HG03025 (cell line): Measurements from ENCODE around the gene GRIK4.
"Not testable (repeated sequence)": the region's sequence is repeated elsewhere in the genome, so short reads cannot be mapped to it uniquely, and the experiment has no call there.

Source experiments
- ATAC-seq: cut with Tn5 transposase; IDR thresholded peaks from one replicate; pipeline ENCODE4 v1.9.1; 2021; ENCODE audit warnings: mild to moderate bottlenecking, moderate library complexity; ENCODE audit not compliant: unreplicated experiment, low FRiP score

The GRIK4 gene

GRCh38 chr11:121004206-121004840, 492.8 kb downstream of the GRIK4 start:
- no peak for ATAC-seq

GRCh38 chr11:121006922-121007321, 495.4 kb downstream of the GRIK4 start:
- ATAC-seq = no peak

GRCh38 chr11:121008551-121008950, 497.0 kb downstream of the GRIK4 start:
- no peak for ATAC-seq

- no peak for ATAC-seq
Measured at GRCh38 chr11:121012091-121012490, 500.5 kb downstream of the GRIK4 start.

GRCh38 chr11:121018746-121019145, 507.2 kb downstream of the GRIK4 start:
- ATAC-seq = no peak

GRCh38 chr11:121021718-121022117, 510.2 kb downstream of the GRIK4 start:
- ATAC-seq = not testable (repeated sequence)

- ATAC-seq = peak; percentile 94
Measured at GRCh38 chr11:121023848-121024751, 512.6 kb downstream of the GRIK4 start, which contains the start of gene TBCEL. Gene TBCEL, plus strand, starts transcription at chr11:121024102. Its CDS starts 21,589 bp downstream, at chr11:121045691.

GRCh38 chr11:121024989-121025388, 513.4 kb downstream of the GRIK4 start:
- ATAC-seq = no peak

- no peak for ATAC-seq
Measured at GRCh38 chr11:121029153-121029552, 517.6 kb downstream of the GRIK4 start.

GRCh38 chr11:121029813-121030445, 518.4 kb downstream of the GRIK4 start:
- ATAC-seq = no peak

GRCh38 chr11:121031167-121031566, 519.6 kb downstream of the GRIK4 start:
- ATAC-seq = no peak

GRCh38 chr11:121031648-121032047, 520.1 kb downstream of the GRIK4 start:
- not testable (repeated sequence) for ATAC-seq

- ATAC-seq = no peak
Measured at GRCh38 chr11:121032546-121032945, 521.0 kb downstream of the GRIK4 start.

GRCh38 chr11:121033635-121034034, 522.1 kb downstream of the GRIK4 start:
- ATAC-seq = no peak

GRCh38 chr11:121035169-121035755, 523.7 kb downstream of the GRIK4 start:
- no peak for ATAC-seq

- ATAC-seq = no peak
Measured at GRCh38 chr11:121035780-121036179, 524.2 kb downstream of the GRIK4 start.

- no peak for ATAC-seq
Measured at GRCh38 chr11:121037016-121037415, 525.5 kb downstream of the GRIK4 start.
